A549 (cell line): ENCODE results near the gene ANKS1B. TPM values are rescaled to one million over a fixed set of nuclear protein-coding genes. Genes with fewer than 3 reads are reported as not detected.

Source experiments
- ATAC-seq, 2 experiments: fragments of 200-7000 bp in 1 of 2; fragments of >200 bp in 1 of 2; cut with Nextera tagmentation in 1 of 2; cut with Tn5 transposase in 1 of 2; 3 replicates each; pipeline versions ENCODE4 v1.8.0 to v1.9.1; 2018 to 2020; ENCODE audit warnings: mild to moderate bottlenecking in 1 of 2, moderate library complexity in 1 of 2
- CTCF ChIA-PET: fragments of 300-600 bp; sonication (Branson Sonifier 250); formaldehyde crosslinking; extraction: SDS; loops from one replicate; lab custom pipeline; 2021; ENCODE audit warnings: antibody characterized with exemption, inconsistent platforms; lab: Yijun Ruan, JAX
- POLR2A ChIA-PET: fragments of 350-600 bp; formaldehyde crosslinking; extraction: SDS; loops from one replicate; lab custom pipeline; 2021; ENCODE audit warnings: antibody characterized with exemption, inconsistent platforms; lab: Yijun Ruan, JAX
- DNase-seq, 2 experiments: peaks; one replicate each; pipeline versions ENCODE4 v3.0.0 to v3.0.0-alpha.2; 2011 to 2016; ENCODE audit warnings: low read depth in 1 of 2, low spot score in 1 of 2
- FAIRE-seq: peaks from 2 replicates; lab custom pipeline; 2011; peaks lifted over from hg19 to GRCh38; lab: Jason Lieb, UNC
- H3K27ac ChIP-seq, 2 experiments: fragments of >200 bp; sonication (Bioruptor Twin); formaldehyde crosslinking; 3 replicates each; pipeline ENCODE4 v1.5.1; 2016 to 2017
- H3K4me1 ChIP-seq: fragments of >200 bp; sonication (Bioruptor Twin); formaldehyde crosslinking; 3 replicates; pipeline ENCODE4 v1.6.1; 2016
- H3K4me2 ChIP-seq: fragments of >200 bp; sonication (Bioruptor Twin); formaldehyde crosslinking; 3 replicates; pipeline ENCODE4 v1.6.1; 2016
- H3K4me3 ChIP-seq: fragments of >200 bp; sonication (Bioruptor Twin); formaldehyde crosslinking; 3 replicates; pipeline ENCODE4 v1.5.1; 2016
- H3K9me3 ChIP-seq: fragments of >200 bp; sonication (Bioruptor Twin); formaldehyde crosslinking; 3 replicates; pipeline ENCODE4 v1.6.1; 2016
- BHLHE40 ChIP-seq: IDR thresholded peaks from 2 replicates; pipeline ENCODE4 v1.6.1; 2012; ENCODE audit warnings: low read depth, low read length, inconsistent platforms
- CBX2 ChIP-seq: fragments of 200-600 bp; sonication (generic); IDR thresholded peaks from 2 replicates; pipeline ENCODE4 v1.6.1; 2016; ENCODE audit warnings: low read depth, mild to moderate bottlenecking, borderline replicate concordance
- CBX8 ChIP-seq: fragments of 200-600 bp; sonication (generic); IDR thresholded peaks from 2 replicates; pipeline ENCODE4 v1.6.1; 2016
- CHD4 ChIP-seq: fragments of 200-600 bp; sonication (generic); IDR thresholded peaks from 2 replicates; pipeline ENCODE4 v1.6.1; 2016; ENCODE audit warnings: antibody characterized with exemption, mild to moderate bottlenecking, borderline replicate concordance
- E2F6 ChIP-seq: IDR thresholded peaks from 2 replicates; pipeline ENCODE4 v1.6.1; 2012; ENCODE audit warnings: low read depth, borderline replicate concordance
- EHF ChIP-seq: fragments of 250-450 bp; sonication (Bioruptor Pico); IDR thresholded peaks from 2 replicates; pipeline ENCODE4 v1.5.0; 2020; ENCODE audit warnings: mild to moderate bottlenecking
- EP300 ChIP-seq, 2 experiments: fragments of >200 bp; sonication (Bioruptor Twin); formaldehyde crosslinking; IDR thresholded peaks; 2 replicates in 1 of 2; 3 replicates in 1 of 2; pipeline ENCODE4 v1.6.1; 2016 to 2017
- FOSB ChIP-seq: fragments of 250-450 bp; sonication (Bioruptor Pico); IDR thresholded peaks from 2 replicates; pipeline ENCODE4 v1.5.0; 2020; ENCODE audit warnings: mild to moderate bottlenecking, moderate library complexity
- FOSL2 ChIP-seq, 2 experiments: fragments of 450-650 bp in 1 of 2; fragments of >200 bp in 1 of 2; sonication (Bioruptor Twin) in 1 of 2; formaldehyde crosslinking; IDR thresholded peaks; 2 replicates each; pipeline versions ENCODE4 v1.5.0 to v1.6.1; 2016 to 2020; ENCODE audit warnings: mild to moderate bottlenecking in 1 of 2, moderate library complexity in 1 of 2
- GATA3 ChIP-seq: IDR thresholded peaks from 2 replicates; pipeline ENCODE4 v1.6.1; 2012; ENCODE audit warnings: borderline replicate concordance
- HES2 ChIP-seq: fragments of >200 bp; sonication (Bioruptor Twin); formaldehyde crosslinking; IDR thresholded peaks from 2 replicates; pipeline ENCODE4 v1.6.1; 2016
- HOXB13 ChIP-seq: fragments of 250-450 bp; sonication (Bioruptor Pico); IDR thresholded peaks from 2 replicates; pipeline ENCODE4 v1.5.0; 2020; ENCODE audit warnings: low read depth, mild to moderate bottlenecking, moderate library complexity
- HOXB5 ChIP-seq: fragments of 250-450 bp; sonication (Bioruptor Pico); IDR thresholded peaks from 2 replicates; pipeline ENCODE4 v1.5.0; 2020; ENCODE audit warnings: mild to moderate bottlenecking, moderate library complexity
- JUN ChIP-seq, 2 experiments: fragments of >200 bp; sonication (Bioruptor Twin); formaldehyde crosslinking; IDR thresholded peaks; 2 replicates in 1 of 2; 3 replicates in 1 of 2; pipeline ENCODE4 v1.6.1; 2016 to 2017
- JUNB ChIP-seq: fragments of >200 bp; sonication (Bioruptor Twin); formaldehyde crosslinking; IDR thresholded peaks from 2 replicates; pipeline ENCODE4 v1.6.1; 2016
- KDM1A ChIP-seq: fragments of 200-600 bp; sonication (generic); IDR thresholded peaks from 2 replicates; pipeline ENCODE4 v1.6.1; 2016; ENCODE audit warnings: low read depth, mild to moderate bottlenecking
- KDM5A ChIP-seq: fragments of 200-600 bp; sonication (generic); IDR thresholded peaks from 2 replicates; pipeline ENCODE4 v1.6.1; 2016; ENCODE audit warnings: antibody characterized with exemption, mild to moderate bottlenecking
- MAFK ChIP-seq: fragments of 450-650 bp; IDR thresholded peaks from 2 replicates; pipeline ENCODE4 v1.6.1; 2014; ENCODE audit not compliant: partially characterized antibody
- MAZ ChIP-seq: fragments of 150-350 bp; IDR thresholded peaks from 2 replicates; pipeline ENCODE4 v1.6.1; 2014; ENCODE audit warnings: antibody characterized with exemption, low read depth, low read length, borderline replicate concordance
- NFE2L2 ChIP-seq: fragments of 150-350 bp; conservative IDR thresholded peaks from 2 replicates; pipeline ENCODE4 v1.6.1; 2014; ENCODE audit warnings: low read length
- PHF8 ChIP-seq: fragments of 200-600 bp; sonication (generic); IDR thresholded peaks from 2 replicates; pipeline ENCODE4 v1.6.1; 2016; ENCODE audit warnings: low read depth, mild to moderate bottlenecking, antibody characterized with exemption, moderate library complexity, borderline replicate concordance
- POLR2A ChIP-seq: IDR thresholded peaks from 2 replicates; pipeline ENCODE4 v1.6.1; 2012; ENCODE audit warnings: mild to moderate bottlenecking, low read length
- POLR2AphosphoS2 ChIP-seq: conservative IDR thresholded peaks from 2 replicates; pipeline ENCODE4 v1.6.1; 2012; ENCODE audit warnings: low read length, improper control_type of control experiment, inconsistent platforms
- RAD21 ChIP-seq, 2 experiments: fragments of >200 bp in 1 of 2; sonication (Bioruptor Twin) in 1 of 2; formaldehyde crosslinking in 1 of 2; IDR thresholded peaks in 1 of 2; conservative IDR thresholded peaks in 1 of 2; 2 replicates in 1 of 2; 3 replicates in 1 of 2; pipeline ENCODE4 v1.6.1; 2012 to 2018; ENCODE audit warnings: inconsistent platforms in 1 of 2
- REST ChIP-seq: fragments of 200-600 bp; sonication (generic); IDR thresholded peaks from 2 replicates; pipeline ENCODE4 v1.6.1; 2016; ENCODE audit warnings: antibody characterized with exemption, mild to moderate bottlenecking, moderate library complexity
- TP53 ChIP-seq: fragments of 250-450 bp; sonication (Bioruptor Pico); IDR thresholded peaks from 2 replicates; pipeline ENCODE4 v1.5.0; 2021; ENCODE audit warnings: mild to moderate bottlenecking, moderate library complexity
- USF2 ChIP-seq: fragments of 450-650 bp; IDR thresholded peaks from 2 replicates; pipeline ENCODE4 v1.6.1; 2014; ENCODE audit warnings: antibody characterized with exemption
- WGBS: methylation state at CpG from one replicate; pipeline ENCODE4 v1.1.6; 2017; ENCODE audit errors: missing lambda C conversion rate; 5-methylcytosine and 5-hydroxymethylcytosine counted together
- polyA plus RNA-seq, 4 experiments: library from polyadenylated mRNA; depleted of rRNA in 3 of 4; stranded (reverse); fragments of >200 nt; fragmentation: RNase III in 1 of 4; extraction: RNeasy Plus Mini Kit Qiagen cat#74134 plus additional on column Dnase treatment in 1 of 4; gene quantifications; 2 replicates in 3 of 4; 3 replicates in 1 of 4; pipeline ENCODE4 v1.2.3, GENCODE V29; 2011 to 2017

The ANKS1B gene
- polyA plus RNA-seq, 2 of the 4 experiments (the other 2 are of a cell fraction): 1.5 to 2.2 TPM

GRCh38 chr12:99455350-99456035 lies 529.2 kb downstream of the ANKS1B start:
- Histone ChIP-seq H3K4me2 (peak overlapping the region; percentile 63), H3K27ac (peak overlapping the region; percentile 72 to 81; a peak in 5 of 6 replicates), H3K4me3 (no peak overlapping the region), H3K9me3 (peaks cover 10% of the 10 kb centered on the region; the same call in 1 of the 3 replicates), H3K4me1 (peaks cover 24% of the 10 kb centered on the region)
- DNase-seq (peak; percentile 6 to 80), FAIRE-seq (peak; percentile 32), ATAC-seq (peak; percentile 80 to 99)
- ChIA-PET POLR2A (no interaction called here), CTCF (interaction anchor here (1.0 to 1.1 kb wide), 3 partner anchors 8 to 69 kb away, joined by 3 read pairs; no protein-coding TSS in a partner anchor)
- TF ChIP-seq HOXB13 (CRISPR knock-in tag): no peak
- TF ChIP-seq KDM5A: no peak
- peak in 1 of 2 experiments; percentile 62; a peak in 2 of 5 replicates for TF ChIP-seq JUN (IDR thresholded peaks at IDR 0.05)
- no peak for TF ChIP-seq HES2
- no peak for TF ChIP-seq MAFK
- peak; percentile 50; the same call in 1 of the 2 replicates for TF ChIP-seq JUNB
- no peak for TF ChIP-seq NFE2L2
- TF ChIP-seq POLR2AphosphoS2: no peak
- peak in 1 of 2 experiments; percentile 43; a peak in 2 of 5 replicates for TF ChIP-seq EP300 (IDR thresholded peaks at IDR 0.05)
- TF ChIP-seq FOSL2 (IDR thresholded peaks at IDR 0.05): peak; percentile 50; the same call in 1 of the 2 replicates
- TF ChIP-seq FOSL2 (CRISPR knock-in tag; IDR thresholded peaks at IDR 0.05): no peak
- TF ChIP-seq RAD21 (conservative IDR thresholded peaks at IDR 0.05 in 1 of 2, IDR thresholded peaks at IDR 0.05 in 1 of 2): no peak; a peak in 1 of 5 replicates
- TF ChIP-seq GATA3: peak; percentile 44; the same call in 1 of the 2 replicates
- no peak for TF ChIP-seq MAZ
- WGBS: 0% methylated on average over 4 of the region's 4 CpGs

GRCh38 chr12:99454539-99455172 lies 530.1 kb downstream of the ANKS1B start:
- 21% methylated on average over 2 of the region's 2 CpGs for WGBS
- ChIA-PET POLR2A (no interaction called here), CTCF (interaction anchor here (1.1 kb wide), 1 partner anchor 68 kb away, joined by 3 read pairs; no protein-coding TSS in a partner anchor)
- ATAC-seq (no peak; a peak in 1 of 6 replicates), DNase-seq (peak in 1 of 2 experiments; percentile 6), FAIRE-seq (no peak)
- H3K4me3 ChIP-seq: no peak overlapping the region
- H3K4me2 ChIP-seq: peak overlapping the region; percentile 63
- H3K4me1 ChIP-seq: peaks cover 29% of the 10 kb centered on the region
- TF ChIP-seq CHD4: no peak
- no peak for TF ChIP-seq PHF8
- no peak for TF ChIP-seq E2F6
- no peak for TF ChIP-seq CBX2
- no peak for TF ChIP-seq KDM1A
- TF ChIP-seq JUNB: no peak
- no peak for TF ChIP-seq HOXB5 (CRISPR knock-in tag)
- no peak for TF ChIP-seq TP53 (CRISPR knock-in tag)
- TF ChIP-seq EP300 (IDR thresholded peaks at IDR 0.05): no peak
- no peak for TF ChIP-seq POLR2AphosphoS2
- TF ChIP-seq FOSL2 (IDR thresholded peaks at IDR 0.05): no peak
- TF ChIP-seq FOSL2 (CRISPR knock-in tag; IDR thresholded peaks at IDR 0.05): no peak
- no peak for TF ChIP-seq JUN (IDR thresholded peaks at IDR 0.05)
- no peak for TF ChIP-seq RAD21 (conservative IDR thresholded peaks at IDR 0.05 in 1 of 2, IDR thresholded peaks at IDR 0.05 in 1 of 2)
- TF ChIP-seq EHF (CRISPR knock-in tag): no peak
- TF ChIP-seq POLR2A: no peak
- TF ChIP-seq CBX8: no peak
- no peak for TF ChIP-seq BHLHE40
- TF ChIP-seq FOSB (CRISPR knock-in tag): no peak
- TF ChIP-seq REST: no peak
- TF ChIP-seq USF2: no peak
- H3K9me3 ChIP-seq: peaks cover 5% of the 10 kb centered on the region; the same call in 1 of the 3 replicates
- H3K27ac ChIP-seq: peak overlapping the region; percentile 72 to 81
